HCT116 (cell line): ENCODE measurements around the gene PPIC.
"Not testable (repeated sequence)": the region's sequence is repeated elsewhere in the genome, so short reads cannot be mapped to it uniquely, and the experiment has no call there.

ENCODE experiments used
- CEBPB ChIP-seq: IDR thresholded peaks from 2 replicates; pipeline ENCODE4 v1.6.1; 2012; ENCODE audit warnings: low read depth
- CTCF ChIP-seq, 3 experiments: fragments of 200-600 bp in 1 of 3; sonication (generic) in 1 of 3; IDR thresholded peaks in 2 of 3; conservative IDR thresholded peaks in 1 of 3; 2 replicates each; pipeline ENCODE4 v1.5.1; 2012 to 2017; ENCODE audit warnings: low read depth in 2 of 3, low read length in 2 of 3, antibody characterized with exemption in 1 of 3, borderline replicate concordance in 1 of 3, control low read depth in 1 of 3, mild to moderate bottlenecking in 1 of 3, mixed read lengths in 1 of 3, mixed run types in 1 of 3, moderate library complexity in 1 of 3; ENCODE audit not compliant: insufficient read depth in 1 of 3
- EZH2 ChIP-seq: fragments of 200-600 bp; sonication (generic); IDR thresholded peaks from 2 replicates; pipeline ENCODE4 v1.6.1; 2017; ENCODE audit warnings: antibody characterized with exemption, mixed run types
- EZH2phosphoT487 ChIP-seq: fragments of 200-600 bp; IDR thresholded peaks from 2 replicates; pipeline ENCODE4 v1.6.1; 2018; ENCODE audit warnings: antibody characterized with exemption, borderline replicate concordance
- POLR2A ChIP-seq: IDR thresholded peaks from 2 replicates; pipeline ENCODE4 v1.7.0; 2011; ENCODE audit warnings: borderline replicate concordance; ENCODE audit not compliant: insufficient read depth, insufficient read length; ENCODE audit errors: extremely low read depth
- POLR2AphosphoS5 ChIP-seq: IDR thresholded peaks from 2 replicates; pipeline ENCODE4 v1.6.1; 2011; ENCODE audit warnings: mild to moderate bottlenecking, low read depth, low read length, moderate library complexity
- RAD21 ChIP-seq: IDR thresholded peaks from 2 replicates; pipeline ENCODE4 v1.6.1; 2012; ENCODE audit warnings: low read depth, mild to moderate bottlenecking
- REST ChIP-seq: IDR thresholded peaks from 2 replicates; pipeline ENCODE4 v1.6.1; 2012; ENCODE audit warnings: low read depth
- SIN3A ChIP-seq: IDR thresholded peaks from 2 replicates; pipeline ENCODE4 v1.6.1; 2012; ENCODE audit warnings: low read depth
- SRF ChIP-seq: IDR thresholded peaks from 2 replicates; pipeline ENCODE4 v1.6.1; 2012; ENCODE audit warnings: low read depth
- YY1 ChIP-seq: IDR thresholded peaks from 2 replicates; pipeline ENCODE4 v1.6.1; 2011; ENCODE audit warnings: low read length, low read depth, moderate library complexity, mild to moderate bottlenecking; ENCODE audit not compliant: insufficient replicate concordance; ENCODE audit errors: extremely low read depth
- ZFX ChIP-seq: fragments of 450-650 bp; IDR thresholded peaks from 2 replicates; pipeline ENCODE4 v1.6.1; 2017
- ZNF274 ChIP-seq: fragments of 200-500 bp; sonication (Bioruptor generic); IDR thresholded peaks from 2 replicates; pipeline ENCODE4 v1.6.1; 2014; ENCODE audit warnings: mild to moderate bottlenecking, low read depth, low read length, inconsistent platforms
- TF ChIP-seq, protein P1 (sequence below): IDR thresholded peaks from 2 replicates; pipeline ENCODE4 v1.6.1; 2012

DNA sequence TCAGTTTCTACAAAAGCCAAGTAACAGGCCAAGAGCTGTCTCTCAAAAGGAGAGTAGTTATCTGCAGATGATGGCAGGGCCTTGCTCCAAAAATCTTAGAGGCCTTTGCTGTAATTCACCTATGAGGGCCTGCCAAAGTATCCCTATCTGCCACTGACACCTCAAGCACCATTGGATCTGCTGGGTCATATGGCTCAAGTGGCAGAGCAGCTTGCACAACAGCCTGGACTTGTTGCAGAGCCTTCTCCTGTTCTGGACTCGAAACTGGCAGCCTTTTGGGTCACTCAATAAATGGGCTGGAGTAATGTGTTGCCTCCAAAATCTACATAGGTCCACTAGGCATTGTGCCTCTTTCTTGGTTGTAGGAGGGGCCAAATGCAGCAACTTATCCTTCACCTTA, 62.8 kb downstream of the PPIC start:
- TF ChIP-seq EZH2phosphoT487; EZH2; CTCF (IDR thresholded peaks at IDR 0.05 in 2 of 3, conservative IDR thresholded peaks at IDR 0.05 in 1 of 3; ENCODE audit: borderline replicate concordance in 1 of 3, insufficient read depth in 1 of 3, low read depth in 2 of 3, low read length in 2 of 3); SRF; POLR2A; RAD21; CEBPB; POLR2AphosphoS5; REST; ZNF274; YY1; ZFX; SIN3A: not testable (repeated sequence)
- TF ChIP-seq, protein P1, sequence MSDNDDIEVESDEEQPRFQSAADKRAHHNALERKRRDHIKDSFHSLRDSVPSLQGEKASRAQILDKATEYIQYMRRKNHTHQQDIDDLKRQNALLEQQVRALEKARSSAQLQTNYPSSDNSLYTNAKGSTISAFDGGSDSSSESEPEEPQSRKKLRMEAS = not testable (repeated sequence)
